Measurements from ENCODE around the gene ARMC2. TPM values are rescaled to one million over a fixed set of nuclear protein-coding genes. Genes with fewer than 3 reads are reported as not detected.

The ARMC2 gene
- total RNA-seq, 1 donor from 2014 or later: 2.8 TPM

GRCh38 chr6:109019911-109020310 lies 171.7 kb downstream of the ARMC2 start:
- DNase-seq: no peak

GRCh38 chr6:109021870-109022269 lies 173.6 kb downstream of the ARMC2 start:
- DNase-seq: no peak

- DNase-seq: no peak
Observed at GRCh38 chr6:109023356-109023925, 175.2 kb downstream of the ARMC2 start.

Small RNAs within 50 kb of the gene (small RNA-seq; reads per million reads assigned to genes)
- gene AL445189.2 (ENCODE audit: low replicate concordance): not detected
- not detected for gene Z95118.1 (ENCODE audit: low replicate concordance)

Other genes starting within 250 kb of the ARMC2 start
- gene SESN1, start 246.4 kb downstream of the ARMC2 start, total RNA-seq: 123 TPM
- 33.6 TPM for gene CEP57L1, start 247.1 kb downstream of the ARMC2 start, total RNA-seq